CD14-positive monocyte (primary cell): Measurements from ENCODE around the gene CPEB4. TPM values are rescaled to one million over a fixed set of nuclear protein-coding genes. Genes with fewer than 3 reads are reported as not detected.
A peak's percentile ranks its signal among the peaks of the same experiment; 100 is the strongest.

Source experiments
- DNase-seq, 3 donors: peaks; one replicate each; pipeline ENCODE4 v3.0.0-alpha.2; 2011 to 2022
- H2AFZ ChIP-seq: 2 replicates; pipeline ENCODE4 v1.6.0; 2012; ENCODE audit warnings: mild to moderate bottlenecking, low read depth, low read length, inconsistent platforms; ENCODE audit not compliant: insufficient read depth, poor library complexity, severe bottlenecking
- H3K27ac ChIP-seq, 2 donors: 1 replicate in 1 of 2; 2 replicates in 1 of 2; pipeline ENCODE4 v1.5.1; 2012 to 2013; ENCODE audit warnings: low read length in 2 of 2, control low read depth in 1 of 2, inconsistent platforms in 1 of 2, low read depth in 1 of 2, mild to moderate bottlenecking in 1 of 2
- H3K27me3 ChIP-seq, 2 donors: one replicate each; pipeline versions ENCODE4 v1.6.0 to v1.6.1; 2011 to 2013; ENCODE audit warnings: low read length in 2 of 2; ENCODE audit not compliant: control insufficient read depth in 2 of 2, insufficient read depth in 2 of 2
- H3K36me3 ChIP-seq, 2 donors: replicated peaks in 1 of 2; 1 replicate in 1 of 2; 2 replicates in 1 of 2; pipeline versions ENCODE4 v1.5.1 to v1.6.1; 2012 to 2013; ENCODE audit warnings: low read length in 2 of 2, control low read depth in 1 of 2, inconsistent platforms in 1 of 2, mild to moderate bottlenecking in 1 of 2; ENCODE audit not compliant: insufficient read depth in 2 of 2, control insufficient read depth in 1 of 2
- H3K4me1 ChIP-seq, 2 donors: 1 replicate in 1 of 2; 2 replicates in 1 of 2; pipeline versions ENCODE4 v1.5.1 to v1.6.1; 2012 to 2013; ENCODE audit warnings: low read length in 2 of 2, control low read depth in 1 of 2, inconsistent platforms in 1 of 2, mild to moderate bottlenecking in 1 of 2, moderate library complexity in 1 of 2; ENCODE audit not compliant: insufficient read depth in 2 of 2, control insufficient read depth in 1 of 2
- H3K4me2 ChIP-seq: replicated peaks from 2 replicates; pipeline ENCODE3; 2012; ENCODE audit warnings: low read length, moderate library complexity, mild to moderate bottlenecking; ENCODE audit not compliant: poor library complexity, severe bottlenecking; ENCODE audit errors: extremely low read depth
- H3K4me3 ChIP-seq, 3 experiments: fragments of 200-600 bp in 1 of 3; sonication (generic) in 1 of 3; replicated peaks in 1 of 3; 1 replicate in 2 of 3; 2 replicates in 1 of 3; pipeline ENCODE4 v1.5.1; 2011 to 2013; ENCODE audit warnings: low read length in 3 of 3, mild to moderate bottlenecking in 3 of 3, control low read depth in 2 of 3, low read depth in 2 of 3, inconsistent platforms in 1 of 3, moderate library complexity in 1 of 3
- H3K79me2 ChIP-seq: 2 replicates; pipeline ENCODE4 v1.6.0; 2012; ENCODE audit warnings: mild to moderate bottlenecking, control low read depth, inconsistent platforms, low read length, moderate library complexity; ENCODE audit not compliant: insufficient read depth
- H3K9ac ChIP-seq: 2 replicates; pipeline ENCODE4 v1.6.0; 2017; ENCODE audit warnings: low read length, mild to moderate bottlenecking; ENCODE audit not compliant: insufficient read depth, poor library complexity, severe bottlenecking
- H3K9me3 ChIP-seq, 2 donors: replicated peaks in 1 of 2; 1 replicate in 1 of 2; 2 replicates in 1 of 2; pipeline versions ENCODE4 v1.5.1 to v1.6.1; 2012 to 2013; ENCODE audit warnings: low read length in 2 of 2, control low read depth in 1 of 2; ENCODE audit not compliant: control insufficient read depth in 1 of 2, insufficient read depth in 1 of 2
- H4K20me1 ChIP-seq: 2 replicates; pipeline ENCODE4 v1.6.0; 2012; ENCODE audit warnings: mild to moderate bottlenecking, low read length, control low read depth, moderate library complexity; ENCODE audit not compliant: insufficient read depth
- H3K27ac Mint-ChIP-seq, 7 donors: one replicate each; pipeline ENCODE4 v1.8.0; 2020; ENCODE audit warnings: mild to moderate bottlenecking in 7 of 7, mixed read lengths in 7 of 7, moderate library complexity in 6 of 7, inconsistent platforms in 2 of 7
- H3K27me3 Mint-ChIP-seq, 3 donors: one replicate each; pipeline ENCODE4 v1.8.0; 2021 to 2022; ENCODE audit warnings: low read depth in 3 of 3, mild to moderate bottlenecking in 3 of 3, mixed read lengths in 3 of 3, moderate library complexity in 3 of 3, inconsistent platforms in 1 of 3
- H3K36me3 Mint-ChIP-seq, 2 donors: one replicate each; pipeline ENCODE4 v1.8.0; 2020; ENCODE audit warnings: mixed read lengths in 2 of 2, inconsistent platforms in 1 of 2, mild to moderate bottlenecking in 1 of 2
- H3K4me1 Mint-ChIP-seq: one replicate; pipeline ENCODE4 v1.8.0; 2020; ENCODE audit warnings: mild to moderate bottlenecking, mixed read lengths
- H3K4me3 Mint-ChIP-seq, 2 donors: one replicate each; pipeline ENCODE4 v1.8.0; 2020; ENCODE audit warnings: mild to moderate bottlenecking in 2 of 2, mixed read lengths in 2 of 2, moderate library complexity in 1 of 2
- H3K9me3 Mint-ChIP-seq, 7 donors: one replicate each; pipeline ENCODE4 v1.8.0; 2020 to 2022; ENCODE audit warnings: mixed read lengths in 7 of 7, mild to moderate bottlenecking in 6 of 7, moderate library complexity in 6 of 7, inconsistent platforms in 2 of 7
- WGBS: methylation state at CpG from one replicate; pipeline ENCODE4 v1.1.5; 2013; ENCODE audit warnings: missing lambda C conversion rate; ENCODE audit not compliant: insufficient coverage; 5-methylcytosine and 5-hydroxymethylcytosine counted together
- intact Hi-C, 2 donors: fragments of 100-400 bp; cut with micrococcal nuclease; formaldehyde crosslinking; loops; one replicate each; pipeline versions ENCODE4 v1.15.0 to v1.15.1; 2023
- polyA plus RNA-seq, 3 donors: library from polyadenylated mRNA; depleted of rRNA in 1 of 3; unstranded in 2 of 3; stranded (reverse) in 1 of 3; fragments of 300-500 nt in 2 of 3; fragments of >200 nt in 1 of 3; fragmentation: Illumina TruSeq in 2 of 3; gene quantifications; 1 replicate in 2 of 3; 2 replicates in 1 of 3; pipeline ENCODE4 v1.2.3, GENCODE V29; 2012 to 2021
- TF ChIP-seq, protein P1 (sequence below): fragments of 200-600 bp; IDR thresholded peaks from one replicate; pipeline ENCODE4 v1.8.0; 2022; ENCODE audit warnings: antibody characterized with exemption, mild to moderate bottlenecking

CPEB4 gene
- polyA plus RNA-seq, 3 donors = 10.7 to 27.3 (median 13.9) TPM

DNA sequence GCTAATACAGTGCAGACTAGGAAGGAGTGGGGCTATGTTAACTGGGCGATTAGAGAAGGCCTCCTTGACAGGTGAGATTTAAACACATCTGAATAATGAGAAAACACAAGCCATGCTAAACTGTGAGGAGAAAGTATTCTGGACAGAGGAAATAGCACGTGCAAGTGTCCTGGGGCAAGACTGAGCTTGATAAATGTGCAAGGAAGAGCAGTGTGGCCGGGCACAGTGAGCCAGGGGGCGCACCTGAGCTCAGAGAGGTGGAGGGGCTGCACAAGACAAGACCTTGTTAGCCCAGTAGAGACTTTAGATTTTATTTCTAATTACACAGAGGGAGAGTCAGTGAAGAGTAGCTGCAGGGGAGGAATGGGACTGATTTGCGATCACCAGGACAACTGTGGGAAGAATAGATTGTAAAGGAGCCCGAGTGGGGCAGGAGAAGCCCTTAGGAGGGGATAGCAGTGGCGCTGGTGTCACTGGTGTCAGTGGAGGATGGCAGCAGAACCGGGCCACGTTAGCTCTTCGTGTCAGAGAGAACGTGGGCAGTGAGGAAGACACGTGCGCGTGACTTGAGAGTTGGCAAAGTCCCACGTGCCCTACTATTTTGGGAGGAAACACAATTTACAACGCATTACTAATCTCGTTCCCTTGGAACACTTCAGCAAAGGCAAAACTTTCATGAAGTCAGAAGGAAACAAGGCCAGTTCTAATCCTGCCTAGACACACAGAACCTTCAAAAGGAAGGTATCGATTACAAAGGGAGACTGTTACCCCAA lies 82.9 kb downstream of the CPEB4 start:
- Histone ChIP-seq H2AFZ (no peak overlapping the region), H3K79me2 (no peaks in the 10 kb centered on the region), H3K27ac (no peak overlapping the region), H4K20me1 (no peaks in the 10 kb centered on the region), H3K27me3 (peaks cover 0 to 8% of the 10 kb centered on the region in 2 donors), H3K4me1 (peaks cover 11 to 14% of the 10 kb centered on the region in 2 donors), H3K9me3 (no peaks in the 10 kb centered on the region), H3K9ac (no peak overlapping the region), H3K36me3 (no peaks in the 10 kb centered on the region), H3K4me3 (no peak overlapping the region), H3K4me2 (no peak overlapping the region)
- Mint-ChIP-seq H3K4me1 (peaks cover 29% of the 10 kb centered on the region), H3K27ac (peak overlapping the region in 1 of 7 donors; percentile 41), H3K4me3 (no peak overlapping the region), H3K27me3 (peaks cover 9 to 22% (median 12%) of the 10 kb centered on the region in 3 donors), H3K9me3 (peaks cover 0 to 3% (median 0%) of the 10 kb centered on the region in 7 donors), H3K36me3 (no peaks in the 10 kb centered on the region)
- 89% methylated on average over 16 of the region's 18 CpGs for WGBS
- DNase-seq = no peak
- intact Hi-C loops = loop anchor here in 1 of 2 donors (10.0 kb wide), 1 partner anchor 676 kb away; no protein-coding TSS in a partner anchor
- TF ChIP-seq, protein P1, sequence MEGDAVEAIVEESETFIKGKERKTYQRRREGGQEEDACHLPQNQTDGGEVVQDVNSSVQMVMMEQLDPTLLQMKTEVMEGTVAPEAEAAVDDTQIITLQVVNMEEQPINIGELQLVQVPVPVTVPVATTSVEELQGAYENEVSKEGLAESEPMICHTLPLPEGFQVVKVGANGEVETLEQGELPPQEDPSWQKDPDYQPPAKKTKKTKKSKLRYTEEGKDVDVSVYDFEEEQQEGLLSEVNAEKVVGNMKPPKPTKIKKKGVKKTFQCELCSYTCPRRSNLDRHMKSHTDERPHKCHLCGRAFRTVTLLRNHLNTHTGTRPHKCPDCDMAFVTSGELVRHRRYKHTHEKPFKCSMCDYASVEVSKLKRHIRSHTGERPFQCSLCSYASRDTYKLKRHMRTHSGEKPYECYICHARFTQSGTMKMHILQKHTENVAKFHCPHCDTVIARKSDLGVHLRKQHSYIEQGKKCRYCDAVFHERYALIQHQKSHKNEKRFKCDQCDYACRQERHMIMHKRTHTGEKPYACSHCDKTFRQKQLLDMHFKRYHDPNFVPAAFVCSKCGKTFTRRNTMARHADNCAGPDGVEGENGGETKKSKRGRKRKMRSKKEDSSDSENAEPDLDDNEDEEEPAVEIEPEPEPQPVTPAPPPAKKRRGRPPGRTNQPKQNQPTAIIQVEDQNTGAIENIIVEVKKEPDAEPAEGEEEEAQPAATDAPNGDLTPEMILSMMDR = no peak

- 96% methylated on average over 5 of the region's 5 CpGs for WGBS
- Histone ChIP-seq H3K9me3 (no peaks in the 10 kb centered on the region), H3K79me2 (no peaks in the 10 kb centered on the region), H3K9ac (no peak overlapping the region), H3K36me3 (no peaks in the 10 kb centered on the region), H4K20me1 (no peaks in the 10 kb centered on the region), H3K4me2 (no peak overlapping the region), H3K27me3 (peaks cover 2 to 11% of the 10 kb centered on the region in 2 donors), H3K4me3 (no peak overlapping the region), H3K27ac (no peak overlapping the region), H2AFZ (no peak overlapping the region), H3K4me1 (peaks cover 11 to 14% of the 10 kb centered on the region in 2 donors)
- Mint-ChIP-seq H3K36me3 (no peaks in the 10 kb centered on the region), H3K9me3 (peaks cover 0 to 3% (median 0%) of the 10 kb centered on the region in 7 donors), H3K27ac (peak overlapping the region in 1 of 7 donors; percentile 36), H3K4me3 (no peak overlapping the region), H3K27me3 (peaks cover 11 to 29% (median 16%) of the 10 kb centered on the region in 3 donors), H3K4me1 (peaks cover 29% of the 10 kb centered on the region)
- intact Hi-C loops = loop anchor here (2.0 to 10.0 kb wide), 2 partner anchors 353 to 677 kb away; no protein-coding TSS in a partner anchor
- TF ChIP-seq, protein P1 = no peak
- DNase-seq = no peak
These were observed 83.7 kb downstream of the CPEB4 start for GRCh38 chr5:173971681-173972345.
